Measurements from ENCODE around the gene MTNR1B. TPM values are rescaled to one million over a fixed set of nuclear protein-coding genes. Genes with fewer than 3 reads are reported as not detected.
A peak's percentile ranks its signal among the peaks of the same experiment; 100 is the strongest.

The MTNR1B gene
- total RNA-seq, 1 experiment from 2014 or later, result not detected

DNA sequence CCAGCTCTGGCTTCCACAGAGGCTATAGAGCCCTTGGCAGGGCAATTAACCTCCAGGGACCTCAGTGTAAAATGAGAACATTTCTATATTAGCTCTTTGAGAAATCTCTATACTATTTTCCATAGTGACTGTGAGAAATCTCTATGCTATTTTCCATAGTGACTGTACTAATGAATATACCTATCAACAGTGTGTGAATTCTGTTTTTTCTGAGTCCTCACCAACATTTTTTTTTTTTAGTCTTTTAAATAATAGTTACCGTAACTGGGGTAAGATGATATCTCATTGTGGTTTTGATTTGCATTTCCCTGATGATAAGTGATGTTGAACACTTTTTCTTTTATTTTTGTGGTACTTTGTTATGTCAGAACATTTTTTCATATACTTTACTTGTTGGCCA lies 7.0 kb upstream of the MTNR1B start:
- CTCF ChIA-PET, result interaction anchor here (0.7 kb wide), 1 partner anchor 13 kb away, joined by 3 read pairs; no protein-coding TSS in a partner anchor
- Mint-ChIP-seq H3K9me3 (ENCODE audit: low read depth, unreplicated experiment) (no peaks in the 10 kb centered on the region), H3K27me3 (ENCODE audit: unreplicated experiment) (no peaks in the 10 kb centered on the region), H3K4me1 (ENCODE audit: low read depth, unreplicated experiment) (no peaks in the 10 kb centered on the region), H3K27ac (ENCODE audit: unreplicated experiment) (no peak overlapping the region), H3K36me3 (ENCODE audit: insufficient read depth, unreplicated experiment) (no peaks in the 10 kb centered on the region), H3K4me3 (ENCODE audit: low read depth, unreplicated experiment) (no peak overlapping the region)
- BruUV-seq (replicated peaks), result no TSS peak
- intact Hi-C loops (cut with micrococcal nuclease; ENCODE audit: unreplicated experiment), result no loop called here
- TF ChIP-seq CTCF (IDR thresholded peaks at IDR 0.05; ENCODE audit: unreplicated experiment), result no peak
- no peak for DNase-seq

DNA sequence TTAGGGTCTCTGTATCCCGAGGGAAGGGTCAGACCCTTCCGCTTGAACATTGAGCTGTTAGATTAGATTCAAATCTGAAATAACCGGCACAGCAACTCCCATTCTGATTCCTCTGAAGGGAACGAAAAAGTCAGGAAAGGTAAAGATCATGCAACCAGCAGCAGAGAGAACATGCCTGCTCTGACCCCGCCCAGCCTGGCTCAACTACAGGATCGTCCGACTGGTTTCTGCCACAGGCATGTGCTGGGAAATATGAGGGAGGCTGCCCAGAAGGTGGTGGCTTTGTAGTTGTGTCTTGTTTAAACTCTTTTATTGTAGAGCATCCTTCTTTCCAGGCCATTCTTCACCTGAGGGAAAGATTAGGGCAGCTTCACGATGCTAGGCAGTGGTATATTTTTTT lies 5.0 kb upstream of the MTNR1B start:
- H3K4me3 Mint-ChIP-seq (ENCODE audit: low read depth, unreplicated experiment), result no peak overlapping the region
- CTCF ChIA-PET, result no interaction called here
- DNase-seq, result peak; percentile 47

GRCh38 chr11:92965196-92965595 lies 4.3 kb upstream of the MTNR1B start:
- no peak for TF ChIP-seq CTCF (IDR thresholded peaks at IDR 0.05; ENCODE audit: unreplicated experiment)
- Mint-ChIP-seq H3K27ac (ENCODE audit: unreplicated experiment) (no peak overlapping the region), H3K27me3 (ENCODE audit: unreplicated experiment) (no peaks in the 10 kb centered on the region), H3K9me3 (ENCODE audit: low read depth, unreplicated experiment) (no peaks in the 10 kb centered on the region), H3K4me1 (ENCODE audit: low read depth, unreplicated experiment) (no peaks in the 10 kb centered on the region), H3K36me3 (ENCODE audit: insufficient read depth, unreplicated experiment) (no peaks in the 10 kb centered on the region), H3K4me3 (ENCODE audit: low read depth, unreplicated experiment) (no peak overlapping the region)
- no TSS peak for BruUV-seq (replicated peaks)
- intact Hi-C loops (cut with micrococcal nuclease; ENCODE audit: unreplicated experiment), result no loop called here
- CTCF ChIA-PET, result no interaction called here
- DNase-seq, result no peak

More for the DNA sequence above, 5.0 kb upstream of the MTNR1B start:
- no peaks in the 10 kb centered on the region for H3K4me1 Mint-ChIP-seq (ENCODE audit: low read depth, unreplicated experiment)
- H3K27ac Mint-ChIP-seq (ENCODE audit: unreplicated experiment), result no peak overlapping the region
- no peaks in the 10 kb centered on the region for H3K9me3 Mint-ChIP-seq (ENCODE audit: low read depth, unreplicated experiment)
- H3K36me3 Mint-ChIP-seq (ENCODE audit: insufficient read depth, unreplicated experiment), result no peaks in the 10 kb centered on the region
- no TSS peak for BruUV-seq (replicated peaks)
- no peaks in the 10 kb centered on the region for H3K27me3 Mint-ChIP-seq (ENCODE audit: unreplicated experiment)
- intact Hi-C loops (cut with micrococcal nuclease; ENCODE audit: unreplicated experiment), result no loop called here
- no peak for TF ChIP-seq CTCF (IDR thresholded peaks at IDR 0.05; ENCODE audit: unreplicated experiment)

DNA sequence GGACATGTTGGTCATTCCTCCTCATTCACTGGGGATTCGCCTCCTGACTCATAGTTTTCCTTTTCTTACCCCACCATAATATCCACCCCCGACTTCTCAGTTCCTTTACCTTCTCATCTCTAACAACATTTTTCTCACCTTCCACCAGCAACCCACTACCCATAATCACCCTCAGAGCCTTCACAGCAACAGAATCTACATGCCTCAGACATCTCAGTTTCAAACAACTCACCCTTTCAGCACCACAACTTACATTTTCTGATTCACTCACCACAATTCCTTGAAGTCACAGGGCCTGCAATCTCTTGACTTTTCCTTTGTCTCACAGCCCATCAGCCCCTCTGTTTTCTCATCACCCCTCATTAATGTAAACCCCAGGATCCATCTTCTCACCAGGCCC lies 2.3 kb upstream of the MTNR1B start:
- TF ChIP-seq CTCF (IDR thresholded peaks at IDR 0.05; ENCODE audit: unreplicated experiment), result no peak
- no TSS peak for BruUV-seq (replicated peaks)
- no peaks in the 10 kb centered on the region for H3K4me1 Mint-ChIP-seq (ENCODE audit: low read depth, unreplicated experiment)
- no peak for DNase-seq
- H3K27ac Mint-ChIP-seq (ENCODE audit: unreplicated experiment), result no peak overlapping the region
- no peaks in the 10 kb centered on the region for H3K9me3 Mint-ChIP-seq (ENCODE audit: low read depth, unreplicated experiment)
- CTCF ChIA-PET, result no interaction called here
- H3K27me3 Mint-ChIP-seq (ENCODE audit: unreplicated experiment), result no peaks in the 10 kb centered on the region
- no peak overlapping the region for H3K4me3 Mint-ChIP-seq (ENCODE audit: low read depth, unreplicated experiment)
- no peaks in the 10 kb centered on the region for H3K36me3 Mint-ChIP-seq (ENCODE audit: insufficient read depth, unreplicated experiment)
- intact Hi-C loops (cut with micrococcal nuclease; ENCODE audit: unreplicated experiment), result no loop called here

All from Calu3 (cell line).